Activated naive CD4-positive, alpha-beta T cell treated with anti-CD3 and anti-CD28 coated beads, Interleukin-2, amount 50 U/mL, for 72 hours (primary cell): ENCODE data around the gene MYO3B. TPM values are rescaled to one million over a fixed set of nuclear protein-coding genes. Genes with fewer than 3 reads are reported as not detected.

ENCODE experiments used
- ATAC-seq, 2 donors: fragments of 150-1000 bp; cut with Tn5 transposase; 2 replicates each; pipeline ENCODE4 v1.10.0; 2021; ENCODE audit warnings: mild to moderate bottlenecking in 2 of 2, moderate library complexity in 2 of 2
- DNase-seq, 2 donors: peaks; one replicate each; pipeline ENCODE4 v3.0.0; 2021 to 2022; ENCODE audit warnings: low spot score in 2 of 2
- H3K27ac Mint-ChIP-seq, 2 donors: one replicate each; pipeline ENCODE4 v1.8.0; 2022; ENCODE audit warnings: mild to moderate bottlenecking in 2 of 2, mixed read lengths in 2 of 2
- H3K36me3 Mint-ChIP-seq, 2 donors: one replicate each; pipeline ENCODE4 v1.8.0; 2022; ENCODE audit warnings: mixed read lengths in 2 of 2
- H3K9me3 Mint-ChIP-seq, 2 donors: one replicate each; pipeline ENCODE4 v1.8.0; 2022; ENCODE audit warnings: mixed read lengths in 2 of 2
- total RNA-seq, 2 donors: library from RNA; stranded (reverse); gene quantifications; one replicate each; pipeline ENCODE4 v1.2.3, GENCODE V29; 2022

MYO3B gene
- total RNA-seq, 2 donors from 2014 or later = 0.18 to 0.27 TPM

GRCh38 chr2:170703776-170704476 is 526.0 kb downstream of the MYO3B start:
- Mint-ChIP-seq H3K9me3 (peaks cover 5% of the 10 kb centered on the region in 2 donors), H3K36me3 (peaks cover 0 to 5% of the 10 kb centered on the region in 2 donors), H3K27ac (no peak overlapping the region)
- ATAC-seq (no peak), DNase-seq (no peak)
